Glomerular visceral epithelial cell (primary cell): Measurements from ENCODE around the gene SEMA3A.

Source experiments
- DNase-seq: peaks from one replicate; pipeline ENCODE4 v3.0.0-alpha.2; 2016; ENCODE audit errors: extremely low spot score

Gene SEMA3A

GRCh38 chr7:83931968-83932367 is 262.6 kb downstream of the SEMA3A start:
- no peak for DNase-seq

GRCh38 chr7:83930262-83930661 is 264.3 kb downstream of the SEMA3A start:
- no peak for DNase-seq

- DNase-seq: no peak
Measured at GRCh38 chr7:83925860-83926259, 268.7 kb downstream of the SEMA3A start.

- no peak for DNase-seq
Measured at GRCh38 chr7:83921941-83922607, 272.5 kb downstream of the SEMA3A start.

GRCh38 chr7:83921271-83921940 is 273.2 kb downstream of the SEMA3A start:
- DNase-seq: no peak

GRCh38 chr7:83918142-83918541 is 276.4 kb downstream of the SEMA3A start:
- no peak for DNase-seq

GRCh38 chr7:83913174-83913573 is 281.4 kb downstream of the SEMA3A start:
- DNase-seq: no peak

- no peak for DNase-seq
Measured at GRCh38 chr7:83908526-83908925, 286.1 kb downstream of the SEMA3A start.
